HepG2 (cell line): ENCODE data around the gene PSD. TPM values are rescaled to one million over a fixed set of nuclear protein-coding genes. Genes with fewer than 3 reads are reported as not detected.

Experiments used
- ATAC-seq: fragments of 200-7000 bp; cut with Tn5 transposase; 3 replicates; pipeline ENCODE4 v1.9.1; 2020; ENCODE audit warnings: mild to moderate bottlenecking, moderate library complexity
- BruUV-seq: library from RNA; stranded (reverse); fragments of 400-500 nt; replicated peaks from 2 replicates; lab custom pipeline; 2021; lab: Mats Ljungman, UMichigan
- CTCF ChIA-PET: fragments of 300-600 bp; formaldehyde crosslinking; extraction: SDS; loops from one replicate; lab custom pipeline; 2021; ENCODE audit warnings: low total read pairs, inconsistent platforms, low intra/inter-chr PET ratio; lab: Yijun Ruan, JAX
- POLR2A ChIA-PET: fragments of 350-600 bp; sonication (Branson Sonifier 250); formaldehyde crosslinking; loops from one replicate; lab custom pipeline; 2020; ENCODE audit warnings: antibody characterized with exemption, inconsistent platforms; lab: Yijun Ruan, JAX
- DNase-seq: peaks from one replicate; pipeline ENCODE4 v3.0.0-alpha.2; 2015; ENCODE audit warnings: low spot score
- FAIRE-seq: peaks from 3 replicates; lab custom pipeline; 2011; peaks lifted over from hg19 to GRCh38; lab: Jason Lieb, UNC
- H2AFZ ChIP-seq: one replicate; pipeline ENCODE4 v1.6.1; 2011; ENCODE audit warnings: low read length, inconsistent platforms
- H3K27ac ChIP-seq: fragments of 300-600 bp; 3 replicates; pipeline ENCODE4 v1.8.0; 2011; ENCODE audit warnings: mixed run types, mild to moderate bottlenecking, mixed read lengths, low read length, inconsistent platforms; ENCODE audit not compliant: insufficient read depth; ENCODE audit errors: extremely low read length
- H3K27me3 ChIP-seq, 2 experiments: fragments of 200-600 bp in 1 of 2; 2 replicates in 1 of 2; 3 replicates in 1 of 2; pipeline versions ENCODE4 v1.6.0 to v1.8.0; 2011; ENCODE audit warnings: low read length in 2 of 2, mild to moderate bottlenecking in 2 of 2, moderate library complexity in 2 of 2, inconsistent platforms in 1 of 2; ENCODE audit not compliant: insufficient read depth in 2 of 2, control insufficient read depth in 1 of 2
- H3K36me3 ChIP-seq, 2 experiments: fragments of 200-600 bp in 1 of 2; replicated peaks in 1 of 2; 2 replicates in 1 of 2; 3 replicates in 1 of 2; pipeline versions ENCODE4 v1.5.1 to v1.8.0; 2011; ENCODE audit warnings: low read length in 2 of 2, inconsistent platforms in 1 of 2; ENCODE audit not compliant: insufficient read depth in 2 of 2, control insufficient read depth in 1 of 2
- H3K4me1 ChIP-seq: 2 replicates; pipeline ENCODE4 v1.5.1; 2012; ENCODE audit warnings: low read length, inconsistent platforms; ENCODE audit not compliant: insufficient read depth
- H3K4me2 ChIP-seq: 2 replicates; pipeline ENCODE4 v1.6.0; 2011; ENCODE audit warnings: low read depth, low read length, inconsistent platforms
- H3K4me3 ChIP-seq, 3 experiments: fragments of 200-600 bp in 1 of 3; sonication (generic), shearing (Covaris generic) in 1 of 3; replicated peaks in 1 of 3; 2 replicates each; pipeline ENCODE4 v1.5.1; 2011 to 2016; ENCODE audit warnings: low read length in 3 of 3, inconsistent platforms in 2 of 3, low read depth in 2 of 3, mild to moderate bottlenecking in 2 of 3, control low read depth in 1 of 3, mixed read lengths in 1 of 3; ENCODE audit not compliant: insufficient read depth in 1 of 3
- H3K79me2 ChIP-seq: one replicate; pipeline ENCODE4 v1.6.1; 2011; ENCODE audit warnings: low read length, inconsistent platforms; ENCODE audit not compliant: insufficient read depth
- H3K9ac ChIP-seq: 2 replicates; pipeline ENCODE4 v1.6.0; 2011; ENCODE audit warnings: mild to moderate bottlenecking, low read depth, low read length, inconsistent platforms; ENCODE audit not compliant: insufficient read depth
- H3K9me3 ChIP-seq: 2 replicates; pipeline ENCODE4 v1.5.1; 2012; ENCODE audit warnings: mild to moderate bottlenecking, low read length
- H4K20me1 ChIP-seq: 2 replicates; pipeline ENCODE4 v1.6.0; 2011; ENCODE audit warnings: inconsistent platforms, mild to moderate bottlenecking, low read length, moderate library complexity; ENCODE audit not compliant: insufficient read depth
- CREM ChIP-seq, 2 experiments: sonication (generic) in 1 of 2; formaldehyde crosslinking in 1 of 2; IDR thresholded peaks; 2 replicates each; pipeline versions ENCODE4 v1.4.0 to v1.6.1; 2016 to 2020; ENCODE audit warnings: antibody characterized with exemption in 1 of 2, mild to moderate bottlenecking in 1 of 2, missing genetic modification reagents in 1 of 2
- FOXJ3 ChIP-seq: sonication (generic); formaldehyde crosslinking; IDR thresholded peaks from 2 replicates; pipeline ENCODE4 v1.4.0; 2020; ENCODE audit warnings: missing genetic modification reagents, mild to moderate bottlenecking, borderline replicate concordance
- HOMEZ ChIP-seq: IDR thresholded peaks from 2 replicates; pipeline ENCODE4 v1.6.1; 2016; ENCODE audit warnings: low read depth
- HOXD1 ChIP-seq: sonication (generic); formaldehyde crosslinking; IDR thresholded peaks from 2 replicates; pipeline ENCODE4 v1.5.0; 2020; ENCODE audit warnings: missing genetic modification reagents
- KLF11 ChIP-seq: IDR thresholded peaks from 2 replicates; pipeline ENCODE4 v1.6.1; 2016; ENCODE audit warnings: missing compliant biosample characterization
- MEIS2 ChIP-seq: sonication (generic); formaldehyde crosslinking; IDR thresholded peaks from 2 replicates; pipeline ENCODE4 v1.9.0; 2021; ENCODE audit warnings: mild to moderate bottlenecking, missing genetic modification reagents
- MTA1 ChIP-seq: sonication (generic); formaldehyde crosslinking; IDR thresholded peaks from 2 replicates; pipeline ENCODE4 v1.4.0; 2020; ENCODE audit warnings: missing genetic modification reagents, mild to moderate bottlenecking, borderline replicate concordance
- NFATC3 ChIP-seq: sonication (generic); formaldehyde crosslinking; IDR thresholded peaks from 2 replicates; pipeline ENCODE4 v1.5.1; 2020; ENCODE audit warnings: mild to moderate bottlenecking, missing genetic modification reagents
- NR2C2 ChIP-seq: sonication (generic); formaldehyde crosslinking; IDR thresholded peaks from 2 replicates; pipeline ENCODE4 v1.4.0; 2020; ENCODE audit warnings: missing genetic modification reagents, mild to moderate bottlenecking, moderate library complexity, borderline replicate concordance
- NRL ChIP-seq: sonication (generic); formaldehyde crosslinking; IDR thresholded peaks from 2 replicates; pipeline ENCODE4 v1.5.0; 2020; ENCODE audit warnings: missing genetic modification reagents, mild to moderate bottlenecking, moderate library complexity, borderline replicate concordance
- SNRNP70 ChIP-seq: fragments of 200-400 bp; formaldehyde crosslinking; IDR thresholded peaks from 2 replicates; pipeline ENCODE4 v1.6.1; 2017; ENCODE audit warnings: mild to moderate bottlenecking, low read depth, low read length, moderate library complexity
- ZBTB25 ChIP-seq: IDR thresholded peaks from 2 replicates; pipeline ENCODE4 v1.6.1; 2018; ENCODE audit warnings: missing genetic modification reagents
- ZFP62 ChIP-seq: sonication (generic); formaldehyde crosslinking; IDR thresholded peaks from 2 replicates; pipeline ENCODE4 v1.4.0; 2020; ENCODE audit warnings: missing genetic modification reagents
- ZIK1 ChIP-seq: sonication (generic); formaldehyde crosslinking; IDR thresholded peaks from 2 replicates; pipeline ENCODE4 v1.5.0; 2020; ENCODE audit warnings: mild to moderate bottlenecking, low read depth, missing genetic modification reagents, borderline replicate concordance
- ZNF350 ChIP-seq: sonication (generic); formaldehyde crosslinking; IDR thresholded peaks from 2 replicates; pipeline ENCODE4 v1.4.0; 2020; ENCODE audit warnings: mild to moderate bottlenecking, low read depth, missing genetic modification reagents, borderline replicate concordance
- ZNF383 ChIP-seq: sonication (generic); formaldehyde crosslinking; IDR thresholded peaks from 2 replicates; pipeline ENCODE4 v1.4.0; 2020; ENCODE audit warnings: missing genetic modification reagents, mild to moderate bottlenecking, borderline replicate concordance
- ZNF468 ChIP-seq: sonication (generic); formaldehyde crosslinking; IDR thresholded peaks from 2 replicates; pipeline ENCODE4 v1.8.0; 2022; ENCODE audit warnings: mild to moderate bottlenecking, moderate library complexity, missing genetic modification reagents
- ZNF598 ChIP-seq: sonication (generic); formaldehyde crosslinking; IDR thresholded peaks from 2 replicates; pipeline ENCODE4 v1.5.1; 2020; ENCODE audit warnings: mild to moderate bottlenecking, missing genetic modification reagents, borderline replicate concordance
- ZNF691 ChIP-seq: sonication (generic); formaldehyde crosslinking; IDR thresholded peaks from 2 replicates; pipeline ENCODE4 v1.4.0; 2020; ENCODE audit warnings: missing genetic modification reagents, low read depth, mild to moderate bottlenecking, borderline replicate concordance
- ZSCAN30 ChIP-seq: sonication (generic); formaldehyde crosslinking; IDR thresholded peaks from 2 replicates; pipeline ENCODE4 v1.5.0; 2020; ENCODE audit warnings: mild to moderate bottlenecking, missing genetic modification reagents
- WGBS: methylation state at CpG from one replicate; pipeline ENCODE4 v1.1.6; 2017; ENCODE audit warnings: low lambda C conversion rate; 5-methylcytosine and 5-hydroxymethylcytosine counted together
- in situ Hi-C: cut with HindIII; loops from 2 replicates; pipeline ENCODE4 v1.10.0; 2017; ENCODE audit warnings: low pct_unique_long_range_greater_than_20kb; ENCODE audit not compliant: extremely low pct_ligation_motif_present
- intact Hi-C: fragments of 100-400 bp; cut with micrococcal nuclease; formaldehyde crosslinking; loops from one replicate; pipeline ENCODE4 v1.10.0; 2022; ENCODE audit not compliant: unreplicated experiment
- polyA plus RNA-seq, 8 experiments: library from polyadenylated mRNA; depleted of rRNA in 3 of 8; stranded (reverse) in 7 of 8; unstranded in 1 of 8; fragments of >200 nt; fragmentation: Illumina TruSeq in 4 of 8; extraction: Trizol in 4 of 8; gene quantifications; 2 replicates each; pipeline versions ENCODE4 v1.2.1 to v1.2.3, GENCODE V29; 2011 to 2016; ENCODE audit warnings: low read depth in 4 of 8, missing spikeins in 1 of 8, mixed read lengths in 1 of 8; ENCODE audit not compliant: insufficient read depth in 1 of 8
- total RNA-seq, 5 experiments: library from RNA; depleted of rRNA; stranded (reverse); fragments of >200 nt; fragmentation: Illumina TruSeq; extraction: Trizol; gene quantifications; 2 replicates each; pipeline ENCODE4 v1.2.3, GENCODE V29; 2016; ENCODE audit warnings: low read depth in 1 of 5

Gene PSD
- total and polyA plus RNA-seq, 2 of the 13 experiments (the other 11 are each of a cell fraction or from before 2014, with no cell fraction given), result 0.35 to 0.58 TPM

- peaks cover 18% of the 10 kb centered on the region for H3K4me1 ChIP-seq
- intact Hi-C loops, result no loop called here
- no peak overlapping the region for H3K9ac ChIP-seq
- POLR2A ChIA-PET, result interaction anchor here (1.3 kb wide), 1 partner anchor 26 kb away, joined by 5 read pairs; the partner anchor contains the start of gene C10orf95
- no peak overlapping the region for H3K4me2 ChIP-seq
- H3K4me3 ChIP-seq, result no peak overlapping the region
- no peak overlapping the region for H2AFZ ChIP-seq
- TF ChIP-seq CREM (IDR thresholded peaks at IDR 0.05) (no peak), CREM (CRISPR knock-in tag; IDR thresholded peaks at IDR 0.05) (no peak), ZNF598 (CRISPR knock-in tag) (no peak), ZNF350 (CRISPR knock-in tag) (no peak), NRL (CRISPR knock-in tag) (no peak), MEIS2 (no peak), NFATC3 (CRISPR knock-in tag) (no peak), ZBTB25 (CRISPR knock-in tag) (no peak), KLF11 (CRISPR knock-in tag) (no peak), ZSCAN30 (no peak), ZNF691 (no peak), ZFP62 (CRISPR knock-in tag) (no peak), MTA1 (CRISPR knock-in tag) (no peak), SNRNP70 (no peak), NR2C2 (no peak), ZNF383 (CRISPR knock-in tag) (no peak), FOXJ3 (CRISPR knock-in tag) (no peak), ZIK1 (no peak), HOMEZ (CRISPR knock-in tag) (no peak), HOXD1 (no peak), ZNF468 (CRISPR knock-in tag) (no peak)
- H3K36me3 ChIP-seq, result peaks cover 1 to 14% of the 10 kb centered on the region in 2 experiments; a peak in 3 of 5 replicates
- CTCF ChIA-PET, result no interaction called here
- BruUV-seq, result no TSS peak
- H3K27ac ChIP-seq, result no peak overlapping the region
- no peaks in the 10 kb centered on the region for H3K27me3 ChIP-seq
- ATAC-seq, result no peak
- in situ Hi-C loops, result no loop called here
- WGBS, result 85% methylated on average over 1 of the region's 1 CpG
- no peaks in the 10 kb centered on the region for H3K79me2 ChIP-seq
- no peak for DNase-seq
- no peak for FAIRE-seq
- no peaks in the 10 kb centered on the region for H4K20me1 ChIP-seq
- H3K9me3 ChIP-seq, result no peaks in the 10 kb centered on the region
Observed at GRCh38 chr10:102425444-102425843, 6.9 kb upstream of the PSD start.
